Esophagus squamous epithelium (tissue), 4 donors: ENCODE results near the gene RPTOR.

ENCODE experiments used
- CTCF ChIP-seq, 6 experiments: fragments of 450-650 bp in 4 of 6; fragments of 200-600 bp in 2 of 6; sonication (generic) in 2 of 6; IDR thresholded peaks; one replicate each; pipeline ENCODE4 v1.5.1; 2016 to 2019; ENCODE audit warnings: antibody characterized with exemption in 6 of 6, mild to moderate bottlenecking in 4 of 6, moderate library complexity in 4 of 6
- POLR2A ChIP-seq, 4 donors: fragments of 450-650 bp; IDR thresholded peaks; one replicate each; pipeline ENCODE4 v1.6.1; 2017; ENCODE audit warnings: antibody characterized with exemption in 4 of 4, mild to moderate bottlenecking in 4 of 4, moderate library complexity in 3 of 4

- TF ChIP-seq POLR2A (IDR thresholded peaks at IDR 0.05), result no peak
- TF ChIP-seq CTCF (IDR thresholded peaks at IDR 0.05), result no peak
These were observed 320.1 kb downstream of the RPTOR start for GRCh38 chr17:80864751-80865150.
